GM21367 (cell line): Measurements from ENCODE around the gene HLA-F.

Experiments used
- ATAC-seq: cut with Tn5 transposase; IDR thresholded peaks from one replicate; pipeline ENCODE4 v1.9.1; 2021; ENCODE audit not compliant: unreplicated experiment

HLA-F gene

GRCh38 chr6:29759457-29759856 lies 36.2 kb downstream of the HLA-F start:
- ATAC-seq = no peak

DNA sequence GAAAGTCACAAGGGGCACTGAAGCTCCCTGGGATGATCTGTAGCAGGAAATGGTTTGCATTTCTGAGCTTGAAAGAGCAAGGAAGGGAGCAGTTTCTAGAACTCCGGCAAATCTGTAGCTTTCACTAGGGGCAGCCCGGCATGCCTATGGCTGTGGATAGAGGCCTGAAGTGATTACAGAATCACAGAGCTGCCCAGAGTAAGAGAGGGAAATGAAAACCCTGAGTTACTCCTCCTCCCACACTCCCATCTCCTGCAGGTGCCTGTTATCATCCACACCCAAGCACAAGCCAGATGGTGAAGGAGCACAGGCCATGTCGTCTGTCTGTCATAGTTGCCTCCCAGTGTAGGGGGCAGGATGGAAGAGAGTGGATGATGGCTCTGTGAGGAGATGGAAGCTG lies 37.1 kb downstream of the HLA-F start:
- no peak for ATAC-seq

GRCh38 chr6:29762051-29762450 lies 38.8 kb downstream of the HLA-F start:
- ATAC-seq = no peak

- no peak for ATAC-seq
Measured at GRCh38 chr6:29762781-29763214, 39.6 kb downstream of the HLA-F start.

DNA sequence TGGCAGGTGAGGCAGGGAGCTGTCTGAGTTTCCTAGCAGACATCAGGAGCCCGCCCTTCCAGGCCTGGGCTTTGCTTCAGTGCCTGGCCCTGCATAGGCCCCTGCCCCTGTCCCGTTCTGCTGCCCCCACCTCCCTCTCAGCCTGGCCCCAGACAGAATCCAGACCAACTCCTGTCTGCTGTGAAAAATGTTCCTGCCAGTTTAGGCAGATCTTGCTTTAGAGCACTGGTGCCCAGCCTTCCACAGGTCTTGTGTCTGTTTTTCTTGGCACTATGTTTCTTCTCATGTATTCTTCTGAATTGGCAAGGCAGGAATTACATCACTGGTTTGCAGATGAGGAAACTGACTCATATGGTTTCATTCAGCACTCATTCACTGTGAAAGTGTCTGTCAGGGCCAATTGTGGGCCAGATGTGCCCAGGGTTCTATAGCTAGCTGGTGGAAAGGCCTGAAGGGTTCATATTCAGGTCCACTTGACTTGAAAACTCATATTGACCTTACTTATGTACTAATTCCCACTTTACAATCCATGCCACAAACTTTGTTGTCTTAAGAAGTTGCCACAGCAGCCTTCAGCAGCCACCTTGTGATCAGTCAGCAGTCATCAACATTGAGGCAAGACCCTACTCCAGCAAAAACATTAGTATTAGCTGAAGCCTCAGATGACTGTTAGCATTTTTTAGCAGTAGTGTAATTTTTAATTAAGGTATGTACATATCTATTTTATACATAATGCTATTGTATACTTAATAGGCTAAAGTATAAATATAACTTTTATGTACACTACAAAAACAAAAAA lies 40.5 kb downstream of the HLA-F start:
- ATAC-seq = no peak

GRCh38 chr6:29764422-29765196 lies 41.4 kb downstream of the HLA-F start:
- no peak for ATAC-seq

GRCh38 chr6:29769336-29769735 lies 46.1 kb downstream of the HLA-F start:
- ATAC-seq = no peak

GRCh38 chr6:29770306-29770705 lies 47.1 kb downstream of the HLA-F start:
- ATAC-seq = no peak

- no peak for ATAC-seq
Measured at GRCh38 chr6:29776684-29777083, 53.5 kb downstream of the HLA-F start.
